Measurements from ENCODE around the gene APP.

APP gene

GRCh38 chr21:25870084-25870483 is 300.5 kb downstream of the APP start:
- DNase-seq: no peak
- Histone ChIP-seq H3K27me3 (ENCODE audit: insufficient read depth, low read length, poor library complexity) (no peaks in the 10 kb centered on the region), H3K9me3 (ENCODE audit: insufficient read depth, low read length, severe bottlenecking) (peaks cover 2% of the 10 kb centered on the region), H3K79me2 (ENCODE audit: insufficient read depth, low read length) (no peaks in the 10 kb centered on the region), H2AFZ (ENCODE audit: low read depth, low read length) (no peak overlapping the region), H3K4me1 (ENCODE audit: insufficient read depth, low read length) (no peaks in the 10 kb centered on the region; the same call in 1 of the 2 replicates), H3K9ac (ENCODE audit: low read depth, low read length) (no peak overlapping the region), H4K20me1 (ENCODE audit: insufficient read depth, low read length) (no peaks in the 10 kb centered on the region), H3K36me3 (ENCODE audit: insufficient read depth, low read length) (no peaks in the 10 kb centered on the region), H3K27ac (ENCODE audit: low read length) (no peak overlapping the region), H3K4me3 (ENCODE audit: low read depth in 1 of 2, low read length in 2 of 2) (no peak overlapping the region), H3K4me2 (ENCODE audit: insufficient read depth, low read length) (no peak overlapping the region)
- ATAC-seq (ENCODE audit: insufficient read depth, low read depth): no peak
- TF ChIP-seq EZH2 (IDR thresholded peaks at IDR 0.05; ENCODE audit: borderline replicate concordance, low read depth, low read length, severe bottlenecking) (no peak), CTCF (IDR thresholded peaks at IDR 0.05; ENCODE audit: borderline replicate concordance, extremely low read depth, low read length, poor library complexity, severe bottlenecking) (no peak)

- Histone ChIP-seq H3K4me2 (ENCODE audit: insufficient read depth, low read length) (no peak overlapping the region), H3K36me3 (ENCODE audit: insufficient read depth, low read length) (no peaks in the 10 kb centered on the region), H3K4me3 (ENCODE audit: low read depth in 1 of 2, low read length in 2 of 2) (no peak overlapping the region), H3K79me2 (ENCODE audit: insufficient read depth, low read length) (no peaks in the 10 kb centered on the region), H2AFZ (ENCODE audit: low read depth, low read length) (no peak overlapping the region), H3K4me1 (ENCODE audit: insufficient read depth, low read length) (no peaks in the 10 kb centered on the region; the same call in 1 of the 2 replicates), H3K27me3 (ENCODE audit: insufficient read depth, low read length, poor library complexity) (no peaks in the 10 kb centered on the region), H3K9me3 (ENCODE audit: insufficient read depth, low read length, severe bottlenecking) (no peaks in the 10 kb centered on the region), H3K27ac (ENCODE audit: low read length) (no peak overlapping the region), H3K9ac (ENCODE audit: low read depth, low read length) (no peak overlapping the region), H4K20me1 (ENCODE audit: insufficient read depth, low read length) (no peaks in the 10 kb centered on the region)
- ATAC-seq (ENCODE audit: insufficient read depth, low read depth): no peak
- no peak for DNase-seq
- TF ChIP-seq EZH2 (IDR thresholded peaks at IDR 0.05; ENCODE audit: borderline replicate concordance, low read depth, low read length, severe bottlenecking): no peak
- TF ChIP-seq CTCF (IDR thresholded peaks at IDR 0.05; ENCODE audit: borderline replicate concordance, extremely low read depth, low read length, poor library complexity, severe bottlenecking): no peak
These were observed 303.5 kb downstream of the APP start for GRCh38 chr21:25867061-25867460.

- no peaks in the 10 kb centered on the region for H3K27me3 ChIP-seq (ENCODE audit: insufficient read depth, low read length, poor library complexity)
- H3K4me1 ChIP-seq (ENCODE audit: insufficient read depth, low read length): no peaks in the 10 kb centered on the region; the same call in 1 of the 2 replicates
- TF ChIP-seq EZH2 (IDR thresholded peaks at IDR 0.05; ENCODE audit: borderline replicate concordance, low read depth, low read length, severe bottlenecking) (no peak), CTCF (IDR thresholded peaks at IDR 0.05; ENCODE audit: borderline replicate concordance, extremely low read depth, low read length, poor library complexity, severe bottlenecking) (no peak)
- DNase-seq (no peak), ATAC-seq (ENCODE audit: insufficient read depth, low read depth) (no peak)
- H4K20me1 ChIP-seq (ENCODE audit: insufficient read depth, low read length): no peaks in the 10 kb centered on the region
- H3K36me3 ChIP-seq (ENCODE audit: insufficient read depth, low read length): no peaks in the 10 kb centered on the region
- H3K79me2 ChIP-seq (ENCODE audit: insufficient read depth, low read length): no peaks in the 10 kb centered on the region
- no peak overlapping the region for H3K4me2 ChIP-seq (ENCODE audit: insufficient read depth, low read length)
- H2AFZ ChIP-seq (ENCODE audit: low read depth, low read length): no peak overlapping the region
- H3K9ac ChIP-seq (ENCODE audit: low read depth, low read length): no peak overlapping the region
- H3K4me3 ChIP-seq (ENCODE audit: low read depth in 1 of 2, low read length in 2 of 2): no peak overlapping the region
- no peak overlapping the region for H3K27ac ChIP-seq (ENCODE audit: low read length)
- no peaks in the 10 kb centered on the region for H3K9me3 ChIP-seq (ENCODE audit: insufficient read depth, low read length, severe bottlenecking)
These were observed 306.8 kb downstream of the APP start for GRCh38 chr21:25863747-25864146.

GRCh38 chr21:25863031-25863430 is 307.5 kb downstream of the APP start:
- H3K79me2 ChIP-seq (ENCODE audit: insufficient read depth, low read length): no peaks in the 10 kb centered on the region
- ATAC-seq (ENCODE audit: insufficient read depth, low read depth) (no peak), DNase-seq (no peak)
- no peak overlapping the region for H3K4me2 ChIP-seq (ENCODE audit: insufficient read depth, low read length)
- no peak overlapping the region for H2AFZ ChIP-seq (ENCODE audit: low read depth, low read length)
- no peaks in the 10 kb centered on the region for H4K20me1 ChIP-seq (ENCODE audit: insufficient read depth, low read length)
- TF ChIP-seq EZH2 (IDR thresholded peaks at IDR 0.05; ENCODE audit: borderline replicate concordance, low read depth, low read length, severe bottlenecking) (no peak), CTCF (IDR thresholded peaks at IDR 0.05; ENCODE audit: borderline replicate concordance, extremely low read depth, low read length, poor library complexity, severe bottlenecking) (no peak)
- no peak overlapping the region for H3K27ac ChIP-seq (ENCODE audit: low read length)
- no peak overlapping the region for H3K9ac ChIP-seq (ENCODE audit: low read depth, low read length)
- H3K27me3 ChIP-seq (ENCODE audit: insufficient read depth, low read length, poor library complexity): no peaks in the 10 kb centered on the region
- H3K4me3 ChIP-seq (ENCODE audit: low read depth in 1 of 2, low read length in 2 of 2): no peak overlapping the region
- H3K36me3 ChIP-seq (ENCODE audit: insufficient read depth, low read length): no peaks in the 10 kb centered on the region
- H3K4me1 ChIP-seq (ENCODE audit: insufficient read depth, low read length): no peaks in the 10 kb centered on the region; the same call in 1 of the 2 replicates
- H3K9me3 ChIP-seq (ENCODE audit: insufficient read depth, low read length, severe bottlenecking): no peaks in the 10 kb centered on the region
